OCI-LY1 (cell line): ENCODE measurements around the gene VPS16.

Source experiments
- H2AFZ ChIP-seq: fragments of 200-600 bp; sonication (generic), shearing (Covaris generic); 2 replicates; pipeline ENCODE4 v1.6.0; 2014; ENCODE audit warnings: antibody characterized with exemption, mild to moderate bottlenecking, low read length
- H3F3A ChIP-seq: fragments of 200-600 bp; sonication (generic), shearing (Covaris generic); 2 replicates; pipeline ENCODE4 v1.6.0; 2014; ENCODE audit warnings: mild to moderate bottlenecking, antibody characterized with exemption, low read length, moderate library complexity; ENCODE audit not compliant: insufficient read depth
- H3K27ac ChIP-seq: fragments of 200-600 bp; sonication (generic); 2 replicates; pipeline ENCODE4 v1.5.1; 2014; ENCODE audit warnings: low read length, mixed run types, mild to moderate bottlenecking, low read depth; ENCODE audit not compliant: poor library complexity, severe bottlenecking
- H3K27me3 ChIP-seq: fragments of 200-600 bp; sonication (generic); 2 replicates; pipeline ENCODE4 v1.6.0; 2014; ENCODE audit warnings: antibody characterized with exemption, mild to moderate bottlenecking, low read length, moderate library complexity; ENCODE audit not compliant: insufficient read depth
- H3K36me3 ChIP-seq: fragments of 200-600 bp; sonication (generic); 2 replicates; pipeline ENCODE4 v1.6.1; 2014; ENCODE audit warnings: mild to moderate bottlenecking, antibody characterized with exemption, low read length, moderate library complexity, mixed read lengths; ENCODE audit not compliant: insufficient read depth
- H3K4me1 ChIP-seq: fragments of 200-600 bp; sonication (generic); 2 replicates; pipeline ENCODE4 v1.5.1; 2014; ENCODE audit warnings: mild to moderate bottlenecking, low read length, moderate library complexity; ENCODE audit not compliant: insufficient read depth, severe bottlenecking
- H3K4me2 ChIP-seq: fragments of 200-600 bp; sonication (generic), shearing (Covaris generic); 2 replicates; pipeline ENCODE4 v1.6.1; 2014; ENCODE audit warnings: low read length
- H3K4me3 ChIP-seq: fragments of 200-600 bp; sonication (generic); 2 replicates; pipeline ENCODE4 v1.5.1; 2014; ENCODE audit warnings: low read length, low read depth, mild to moderate bottlenecking, mixed read lengths; ENCODE audit not compliant: poor library complexity, severe bottlenecking
- H3K79me2 ChIP-seq: fragments of 200-600 bp; shearing (Covaris generic); 2 replicates; pipeline ENCODE4 v1.6.1; 2016; ENCODE audit warnings: mixed run types, low read length, mixed read lengths; ENCODE audit not compliant: insufficient read depth
- H3K9ac ChIP-seq: fragments of 200-600 bp; sonication (generic), shearing (Covaris generic); 2 replicates; pipeline ENCODE4 v1.6.1; 2014; ENCODE audit warnings: mild to moderate bottlenecking, low read length, mixed read lengths
- H3K9me2 ChIP-seq: fragments of 200-600 bp; sonication (generic), shearing (Covaris generic); 2 replicates; pipeline ENCODE4 v1.6.1; 2014; ENCODE audit warnings: low read depth, mild to moderate bottlenecking, low read length, mixed read lengths
- H3K9me3 ChIP-seq: fragments of 200-600 bp; shearing (Covaris generic); 2 replicates; pipeline ENCODE4 v1.6.1; 2014; ENCODE audit warnings: low read length, mixed read lengths
- H4K20me1 ChIP-seq: fragments of 200-600 bp; sonication (generic), shearing (Covaris generic); 2 replicates; pipeline ENCODE4 v1.6.0; 2016; ENCODE audit warnings: mild to moderate bottlenecking, low read length; ENCODE audit not compliant: insufficient read depth
- EZH2 ChIP-seq: fragments of 200-600 bp; sonication (generic), shearing (Covaris generic); IDR thresholded peaks from 2 replicates; pipeline ENCODE4 v1.8.0; 2017; ENCODE audit warnings: borderline replicate concordance, mixed run types, mild to moderate bottlenecking, antibody characterized with exemption, low read length, moderate library complexity, mixed read lengths
- TF ChIP-seq, protein P1 (sequence below): fragments of 200-600 bp; sonication (generic), shearing (Covaris generic); IDR thresholded peaks from 2 replicates; pipeline ENCODE4 v1.5.1; 2017; ENCODE audit warnings: mild to moderate bottlenecking, antibody characterized with exemption, low read length, moderate library complexity, mixed read lengths

VPS16 gene

DNA sequence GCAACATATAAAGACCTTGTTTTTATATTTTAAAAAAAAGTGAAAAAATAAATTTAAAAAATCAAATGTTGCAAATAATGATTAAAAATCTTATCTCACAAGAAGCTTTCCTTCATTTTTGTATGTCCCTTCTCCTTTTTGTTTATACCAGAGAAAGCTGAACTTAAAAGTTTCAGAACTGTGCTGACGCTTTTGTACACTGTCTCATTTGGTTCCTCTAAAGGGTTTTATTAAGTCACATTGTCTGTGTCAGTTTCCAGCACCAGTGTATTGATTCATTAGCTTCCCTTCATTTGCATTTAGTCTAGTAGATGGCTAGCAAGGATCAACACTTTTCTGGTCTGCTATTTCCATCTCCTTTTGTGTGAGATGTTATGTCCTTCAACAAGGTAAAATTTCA lies 6.8 kb upstream of the VPS16 start:
- no peak overlapping the region for H3K4me3 ChIP-seq
- no peaks in the 10 kb centered on the region for H3K9me3 ChIP-seq
- no peaks in the 10 kb centered on the region for H4K20me1 ChIP-seq
- no peak overlapping the region for H3K9ac ChIP-seq
- no peaks in the 10 kb centered on the region for H3K9me2 ChIP-seq
- no peak overlapping the region for H3K4me2 ChIP-seq
- TF ChIP-seq, protein P1, sequence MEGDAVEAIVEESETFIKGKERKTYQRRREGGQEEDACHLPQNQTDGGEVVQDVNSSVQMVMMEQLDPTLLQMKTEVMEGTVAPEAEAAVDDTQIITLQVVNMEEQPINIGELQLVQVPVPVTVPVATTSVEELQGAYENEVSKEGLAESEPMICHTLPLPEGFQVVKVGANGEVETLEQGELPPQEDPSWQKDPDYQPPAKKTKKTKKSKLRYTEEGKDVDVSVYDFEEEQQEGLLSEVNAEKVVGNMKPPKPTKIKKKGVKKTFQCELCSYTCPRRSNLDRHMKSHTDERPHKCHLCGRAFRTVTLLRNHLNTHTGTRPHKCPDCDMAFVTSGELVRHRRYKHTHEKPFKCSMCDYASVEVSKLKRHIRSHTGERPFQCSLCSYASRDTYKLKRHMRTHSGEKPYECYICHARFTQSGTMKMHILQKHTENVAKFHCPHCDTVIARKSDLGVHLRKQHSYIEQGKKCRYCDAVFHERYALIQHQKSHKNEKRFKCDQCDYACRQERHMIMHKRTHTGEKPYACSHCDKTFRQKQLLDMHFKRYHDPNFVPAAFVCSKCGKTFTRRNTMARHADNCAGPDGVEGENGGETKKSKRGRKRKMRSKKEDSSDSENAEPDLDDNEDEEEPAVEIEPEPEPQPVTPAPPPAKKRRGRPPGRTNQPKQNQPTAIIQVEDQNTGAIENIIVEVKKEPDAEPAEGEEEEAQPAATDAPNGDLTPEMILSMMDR, result no peak
- TF ChIP-seq EZH2, result no peak
- 0 out of 2 replicates have a peak, but pooled peaks cover 3% of the 10 kb centered on the region for H3K36me3 ChIP-seq
- H3K27ac ChIP-seq, result no peak overlapping the region
- H3F3A ChIP-seq, result no peaks in the 10 kb centered on the region
- no peaks in the 10 kb centered on the region for H3K27me3 ChIP-seq
- no peak overlapping the region for H2AFZ ChIP-seq
- peaks cover 7% of the 10 kb centered on the region for H3K4me1 ChIP-seq
- no peaks in the 10 kb centered on the region for H3K79me2 ChIP-seq

DNA sequence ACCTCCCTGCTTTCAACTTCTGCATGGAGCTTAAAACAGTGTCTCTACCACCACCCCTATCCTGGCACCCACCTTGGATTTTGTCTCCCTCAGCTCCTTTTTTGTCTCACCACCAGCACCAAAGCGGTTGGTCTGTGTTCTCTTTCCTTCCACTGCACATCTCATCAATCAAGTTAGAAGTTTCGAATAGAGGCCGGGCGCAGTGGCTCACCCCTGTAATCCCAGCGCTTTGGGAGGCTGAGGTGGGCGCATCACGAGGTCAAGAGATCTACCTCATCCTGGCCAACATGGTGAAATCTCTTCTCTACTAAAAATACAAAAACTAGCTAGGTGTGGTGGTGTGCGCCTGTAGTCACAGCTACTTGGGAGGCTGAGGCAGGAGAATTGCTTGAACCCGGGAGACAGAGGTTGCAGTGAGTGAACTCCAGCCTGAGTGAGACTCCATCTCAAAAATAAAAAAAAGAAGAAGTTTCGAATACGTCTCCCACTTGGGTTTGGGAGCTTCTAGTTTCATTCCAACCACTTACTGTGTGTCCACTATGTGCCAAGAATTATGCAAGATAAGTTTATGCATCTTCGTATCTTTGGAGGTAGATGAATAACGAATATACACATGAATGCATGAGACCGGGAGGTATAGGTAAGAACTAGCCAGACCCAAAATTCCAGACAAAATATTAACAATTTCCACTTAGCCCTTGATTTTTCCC lies 6.0 kb upstream of the VPS16 start:
- H3K4me1 ChIP-seq, result peaks cover 14% of the 10 kb centered on the region
- no peaks in the 10 kb centered on the region for H4K20me1 ChIP-seq
- H3K9me3 ChIP-seq, result no peaks in the 10 kb centered on the region
- H2AFZ ChIP-seq, result no peak overlapping the region
- H3K27ac ChIP-seq, result no peak overlapping the region
- no peak overlapping the region for H3K9ac ChIP-seq
- no peaks in the 10 kb centered on the region for H3K9me2 ChIP-seq
- no peak for TF ChIP-seq EZH2
- TF ChIP-seq, protein P1, result no peak
- no peak overlapping the region for H3K4me2 ChIP-seq
- no peaks in the 10 kb centered on the region for H3K79me2 ChIP-seq
- H3K27me3 ChIP-seq, result no peaks in the 10 kb centered on the region
- H3K4me3 ChIP-seq, result no peak overlapping the region
- 0 out of 2 replicates have a peak, but pooled peaks cover 3% of the 10 kb centered on the region for H3K36me3 ChIP-seq
- no peaks in the 10 kb centered on the region for H3F3A ChIP-seq

DNA sequence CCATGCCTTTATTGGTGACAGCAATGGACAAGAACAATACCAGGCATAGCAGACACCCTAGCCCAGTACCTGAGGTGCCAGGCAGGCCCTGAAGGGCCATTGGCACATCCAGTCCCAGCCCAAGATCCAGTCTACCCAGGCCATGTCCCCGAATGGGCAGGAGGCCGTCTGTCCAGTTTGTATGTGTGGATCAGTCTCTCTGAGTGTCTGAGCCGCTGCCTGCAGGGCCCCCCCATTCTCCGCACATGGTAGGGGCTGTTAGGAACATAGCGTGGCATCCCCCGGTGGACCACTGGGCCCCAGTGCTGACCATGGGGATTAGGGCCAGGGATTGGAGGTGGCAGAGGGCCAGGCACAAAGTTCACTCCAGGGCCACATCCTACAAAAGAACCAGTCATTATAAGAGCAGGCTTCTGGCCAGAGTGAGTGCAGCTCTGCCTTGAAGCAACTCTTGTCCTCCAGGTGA lies 5.2 kb upstream of the VPS16 start:
- H3K4me1 ChIP-seq, result peaks cover 22% of the 10 kb centered on the region
- no peaks in the 10 kb centered on the region for H3K9me2 ChIP-seq
- TF ChIP-seq, protein P1, result no peak
- TF ChIP-seq EZH2, result no peak

More for the DNA sequence above, 5.2 kb upstream of the VPS16 start:
- Histone ChIP-seq H3K27me3 (no peaks in the 10 kb centered on the region), H3K9me3 (no peaks in the 10 kb centered on the region), H3K79me2 (no peaks in the 10 kb centered on the region), H2AFZ (no peak overlapping the region), H3K4me2 (no peak overlapping the region), H3K36me3 (0 out of 2 replicates have a peak, but pooled peaks cover 3% of the 10 kb centered on the region), H3K4me3 (no peak overlapping the region), H3K9ac (no peak overlapping the region), H3F3A (no peaks in the 10 kb centered on the region), H4K20me1 (no peaks in the 10 kb centered on the region), H3K27ac (no peak overlapping the region)
